ENCODE results near the gene USP7. TPM values are rescaled to one million over a fixed set of nuclear protein-coding genes. Genes with fewer than 3 reads are reported as not detected.

The USP7 gene
- total RNA-seq, 1 donor from 2014 or later = 41.3 TPM

DNA sequence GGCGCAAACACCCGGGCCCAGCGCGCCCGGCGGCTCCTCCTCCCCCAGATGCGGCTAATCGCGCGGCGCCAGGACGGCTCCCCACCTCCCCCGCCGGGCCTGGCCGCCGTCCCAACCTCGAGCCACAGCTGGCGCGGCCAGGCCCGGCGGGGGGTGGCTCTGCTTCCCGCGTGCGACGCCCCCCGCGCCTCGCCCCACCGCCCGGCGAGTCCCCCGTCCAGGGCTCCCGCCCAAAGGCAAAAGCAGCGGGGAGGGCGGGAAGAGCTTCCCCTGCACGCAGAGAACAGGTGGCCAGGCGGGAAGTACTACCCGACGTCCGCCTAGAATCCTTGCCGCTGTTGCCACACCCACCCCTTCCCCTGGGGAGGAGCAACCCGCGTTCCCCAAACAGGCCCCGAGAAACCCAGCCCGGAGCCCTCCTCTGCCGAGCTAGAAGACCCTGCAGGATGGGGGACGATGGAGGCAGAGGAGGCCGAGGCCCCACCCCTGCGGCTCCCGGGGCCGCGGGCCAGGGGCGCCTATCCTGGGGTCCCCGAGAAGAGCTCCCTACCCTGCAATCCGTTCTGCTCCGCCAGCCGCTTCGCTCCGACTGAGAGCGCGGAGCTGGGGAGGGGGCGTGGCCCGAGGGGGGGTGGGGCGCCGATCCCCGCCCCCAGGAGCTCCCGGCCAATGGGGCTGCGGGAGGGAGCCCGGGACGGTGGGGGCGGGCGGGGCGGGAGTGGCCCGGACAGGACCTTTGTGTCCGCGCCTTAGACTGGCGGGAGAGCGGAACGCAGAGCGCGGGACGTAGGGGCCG lies 95.1 kb downstream of the USP7 start, which contains the start of gene CARHSP1:
Gene CARHSP1 (minus strand): TSS at position 591 of the 796 bp plus-strand sequence. CDS start 9,678 bp downstream, outside the sequence.
- DNase-seq (ENCODE audit: low read depth) (peak; percentile 75), FAIRE-seq (no peak)
- Histone ChIP-seq H3K4me3 (ENCODE audit: low read depth, low read length) (peak within 1 kb of the TSS; percentile 51), H3K27me3 (ENCODE audit: control insufficient read depth, insufficient read depth, low read length) (no peaks in the 10 kb centered on the region), H3K36me3 (ENCODE audit: control insufficient read depth, insufficient read depth, low read length) (peaks cover 2% of the 10 kb centered on the region)
- TF ChIP-seq, protein P1, sequence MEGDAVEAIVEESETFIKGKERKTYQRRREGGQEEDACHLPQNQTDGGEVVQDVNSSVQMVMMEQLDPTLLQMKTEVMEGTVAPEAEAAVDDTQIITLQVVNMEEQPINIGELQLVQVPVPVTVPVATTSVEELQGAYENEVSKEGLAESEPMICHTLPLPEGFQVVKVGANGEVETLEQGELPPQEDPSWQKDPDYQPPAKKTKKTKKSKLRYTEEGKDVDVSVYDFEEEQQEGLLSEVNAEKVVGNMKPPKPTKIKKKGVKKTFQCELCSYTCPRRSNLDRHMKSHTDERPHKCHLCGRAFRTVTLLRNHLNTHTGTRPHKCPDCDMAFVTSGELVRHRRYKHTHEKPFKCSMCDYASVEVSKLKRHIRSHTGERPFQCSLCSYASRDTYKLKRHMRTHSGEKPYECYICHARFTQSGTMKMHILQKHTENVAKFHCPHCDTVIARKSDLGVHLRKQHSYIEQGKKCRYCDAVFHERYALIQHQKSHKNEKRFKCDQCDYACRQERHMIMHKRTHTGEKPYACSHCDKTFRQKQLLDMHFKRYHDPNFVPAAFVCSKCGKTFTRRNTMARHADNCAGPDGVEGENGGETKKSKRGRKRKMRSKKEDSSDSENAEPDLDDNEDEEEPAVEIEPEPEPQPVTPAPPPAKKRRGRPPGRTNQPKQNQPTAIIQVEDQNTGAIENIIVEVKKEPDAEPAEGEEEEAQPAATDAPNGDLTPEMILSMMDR (IDR thresholded peaks at IDR 0.05; ENCODE audit: insufficient read depth, low read length, severe bottlenecking) = no peak

DNA sequence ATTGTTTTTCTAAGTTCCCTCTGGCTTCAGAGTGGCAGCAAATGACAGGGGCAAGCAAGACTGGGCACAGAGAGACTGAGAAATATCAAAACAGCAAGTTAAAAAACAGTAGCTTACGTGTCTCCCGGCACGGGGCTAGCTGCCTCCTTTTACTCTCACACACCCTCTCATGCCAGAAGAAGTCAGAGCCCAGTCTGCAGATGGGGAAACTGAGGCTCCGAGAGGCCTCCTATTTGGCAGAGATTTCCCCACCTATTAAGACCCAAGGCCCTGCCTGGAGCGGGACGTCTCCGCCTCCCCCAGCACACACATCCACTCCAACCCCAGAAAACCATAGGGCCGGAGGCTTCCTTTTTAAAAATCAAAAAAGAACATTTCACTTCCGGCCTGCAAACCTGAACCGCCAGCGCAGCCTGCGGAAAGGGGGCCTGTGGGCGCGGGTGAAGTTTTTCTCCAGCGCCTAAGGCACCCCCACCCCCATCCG lies 95.7 kb downstream of the USP7 start:
- FAIRE-seq = no peak
- H3K4me3 ChIP-seq (ENCODE audit: low read depth, low read length) = peak overlapping the region; percentile 51
- no peaks in the 10 kb centered on the region for H3K27me3 ChIP-seq (ENCODE audit: control insufficient read depth, insufficient read depth, low read length)
- DNase-seq (ENCODE audit: low read depth) = no peak
- TF ChIP-seq, protein P1 (IDR thresholded peaks at IDR 0.05; ENCODE audit: insufficient read depth, low read length, severe bottlenecking) = no peak
- peaks cover 2% of the 10 kb centered on the region for H3K36me3 ChIP-seq (ENCODE audit: control insufficient read depth, insufficient read depth, low read length)

DNA sequence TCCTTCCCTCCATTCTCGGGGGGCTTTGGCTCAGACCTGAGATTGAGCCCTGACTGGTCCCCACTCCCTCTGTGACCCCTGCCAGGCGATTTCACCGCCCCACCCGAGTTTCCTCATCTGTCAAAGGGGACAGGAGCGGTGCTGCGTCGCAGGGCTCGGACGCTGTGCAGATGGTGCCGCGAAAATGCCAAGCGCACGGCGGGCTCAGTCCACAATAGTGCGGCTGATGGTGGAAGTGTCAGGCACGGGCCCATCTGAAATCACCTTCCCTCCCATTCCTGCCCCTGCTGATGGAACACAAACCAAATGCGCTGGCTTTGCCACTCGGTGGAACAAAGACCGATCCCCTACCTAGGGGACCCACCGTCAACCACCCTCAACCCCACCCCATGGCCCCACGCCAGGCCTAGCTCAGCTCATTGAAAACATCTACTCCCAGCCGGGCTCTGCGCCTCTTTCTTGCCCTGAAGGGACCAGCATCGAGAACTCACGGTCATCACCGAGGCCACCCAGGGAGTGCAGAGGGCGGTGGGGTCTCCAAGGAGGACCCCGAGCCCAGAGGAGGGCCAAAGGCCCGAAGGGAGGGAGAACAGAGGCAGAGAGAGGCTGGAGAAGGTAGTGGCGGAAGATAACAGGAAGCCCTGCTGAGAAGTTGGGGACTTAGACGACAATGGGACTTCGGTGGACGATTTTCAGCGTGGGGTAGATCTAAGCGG lies 96.3 kb downstream of the USP7 start:
- H3K36me3 ChIP-seq (ENCODE audit: control insufficient read depth, insufficient read depth, low read length) = peaks cover 2% of the 10 kb centered on the region
- no peak for FAIRE-seq
- TF ChIP-seq, protein P1 (IDR thresholded peaks at IDR 0.05; ENCODE audit: insufficient read depth, low read length, severe bottlenecking) = no peak

DNA sequence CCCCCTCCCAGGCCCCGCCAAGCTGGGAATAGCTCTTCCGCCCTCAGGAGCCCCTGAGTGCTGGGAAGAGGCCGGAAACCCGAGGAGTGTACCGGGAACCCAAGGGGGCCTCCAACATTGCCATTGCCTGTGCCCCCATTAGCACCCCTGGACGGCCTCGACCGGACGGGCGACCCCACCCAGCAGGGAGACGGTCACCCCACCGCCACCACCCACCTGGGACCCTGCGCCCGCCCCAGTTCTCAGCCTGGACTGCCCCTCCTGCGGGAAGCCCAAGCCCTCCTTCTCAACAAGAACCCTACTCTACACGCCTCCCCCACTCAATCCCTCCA lies 96.9 kb downstream of the USP7 start:
- FAIRE-seq = no peak
- TF ChIP-seq, protein P1 (IDR thresholded peaks at IDR 0.05; ENCODE audit: insufficient read depth, low read length, severe bottlenecking) = no peak
- H3K36me3 ChIP-seq (ENCODE audit: control insufficient read depth, insufficient read depth, low read length) = peaks cover 2% of the 10 kb centered on the region
- peak overlapping the region; percentile 51 for H3K4me3 ChIP-seq (ENCODE audit: low read depth, low read length)
- no peak for DNase-seq (ENCODE audit: low read depth)
- H3K27me3 ChIP-seq (ENCODE audit: control insufficient read depth, insufficient read depth, low read length) = no peaks in the 10 kb centered on the region

More for the DNA sequence above, 96.3 kb downstream of the USP7 start:
- DNase-seq (ENCODE audit: low read depth) = no peak
- H3K27me3 ChIP-seq (ENCODE audit: control insufficient read depth, insufficient read depth, low read length) = no peaks in the 10 kb centered on the region
- H3K4me3 ChIP-seq (ENCODE audit: low read depth, low read length) = peak overlapping the region; percentile 51

DNA sequence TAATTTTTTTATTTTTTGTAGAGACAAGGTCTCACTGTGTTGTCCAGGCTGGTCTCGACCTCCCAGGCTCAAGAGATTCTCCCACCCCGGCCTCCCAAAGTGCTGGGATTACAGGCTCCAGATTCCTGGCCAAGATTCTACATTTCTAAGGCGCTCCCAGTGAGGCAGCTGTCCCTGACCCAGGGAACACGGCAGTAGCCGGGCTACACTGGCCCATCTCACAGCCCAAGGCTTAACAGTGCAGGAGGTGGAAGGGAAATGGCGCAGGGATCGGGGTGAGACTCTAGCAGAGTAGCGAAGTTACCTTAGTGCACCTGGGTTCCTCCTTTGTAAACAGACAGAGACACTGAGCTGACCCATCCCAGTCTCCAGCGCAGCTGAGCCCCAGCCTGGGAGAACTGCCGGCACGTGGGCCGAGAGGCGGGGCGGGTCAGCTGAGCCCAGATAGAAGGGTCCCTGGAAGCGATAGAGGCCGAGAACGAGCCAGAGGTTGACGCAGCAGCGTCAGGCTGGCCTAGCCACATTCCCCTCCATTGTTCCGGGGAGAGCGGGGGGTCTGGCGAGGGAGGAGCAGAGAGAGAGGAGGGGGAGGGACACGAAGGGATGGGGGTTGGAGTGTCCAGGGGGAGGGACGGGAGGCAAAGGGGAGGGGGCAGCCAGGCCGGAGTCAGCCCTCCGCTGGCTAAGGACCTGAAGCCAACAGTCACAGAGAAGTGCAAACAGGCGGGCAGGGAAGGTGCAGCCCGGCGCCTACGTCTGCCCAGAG lies 97.4 kb downstream of the USP7 start:
- TF ChIP-seq, protein P1 (IDR thresholded peaks at IDR 0.05; ENCODE audit: insufficient read depth, low read length, severe bottlenecking) = no peak
- DNase-seq (ENCODE audit: low read depth) (no peak), FAIRE-seq (no peak)
- Histone ChIP-seq H3K36me3 (ENCODE audit: control insufficient read depth, insufficient read depth, low read length) (peaks cover 2% of the 10 kb centered on the region), H3K27me3 (ENCODE audit: control insufficient read depth, insufficient read depth, low read length) (no peaks in the 10 kb centered on the region), H3K4me3 (ENCODE audit: low read depth, low read length) (peak overlapping the region; percentile 9)
